H1 (cell line): ENCODE results near the gene GNS. TPM values are rescaled to one million over a fixed set of nuclear protein-coding genes. Genes with fewer than 3 reads are reported as not detected.

Experiments
- CTCF ChIA-PET: fragments of 300-600 bp; sonication (Branson Sonifier 250); formaldehyde crosslinking; loops from one replicate; lab custom pipeline; 2021; ENCODE audit not compliant: partially characterized antibody; lab: Charles Lee
- POLR2A ChIA-PET: fragments of 300-600 bp; sonication (Branson Sonifier 250); formaldehyde crosslinking; loops from one replicate; lab custom pipeline; 2021; ENCODE audit warnings: inconsistent platforms; ENCODE audit not compliant: partially characterized antibody; lab: Charles Lee
- DNase-seq, 2 experiments: peaks; one replicate each; pipeline versions ENCODE4 v3.0.0 to v3.0.0-alpha.2; 2010 to 2022; ENCODE audit warnings: low spot score in 2 of 2, low read depth in 1 of 2, mixed read lengths in 1 of 2
- FAIRE-seq: peaks from 2 replicates; lab custom pipeline; 2011; peaks lifted over from hg19 to GRCh38; lab: Jason Lieb, UNC
- H2AFZ ChIP-seq: 2 replicates; pipeline ENCODE4 v1.8.1; 2012; ENCODE audit warnings: low read length, inconsistent platforms
- H2AK5ac ChIP-seq: 2 replicates; pipeline ENCODE4 v1.6.1; 2013; ENCODE audit warnings: low read depth, low read length
- H2BK120ac ChIP-seq: replicated peaks from 2 replicates; pipeline ENCODE3; 2013; ENCODE audit warnings: low read depth, low read length, inconsistent platforms
- H2BK12ac ChIP-seq: 2 replicates; pipeline ENCODE4 v1.6.1; 2013; ENCODE audit warnings: low read depth, low read length
- H2BK15ac ChIP-seq: 2 replicates; pipeline ENCODE4 v1.6.1; 2013; ENCODE audit warnings: low read length
- H2BK20ac ChIP-seq: 2 replicates; pipeline ENCODE4 v1.6.1; 2013; ENCODE audit warnings: low read length
- H2BK5ac ChIP-seq: 2 replicates; pipeline ENCODE4 v1.6.1; 2013; ENCODE audit warnings: low read depth, low read length
- H3K14ac ChIP-seq: 2 replicates; pipeline ENCODE4 v1.6.1; 2013; ENCODE audit warnings: inconsistent platforms; ENCODE audit not compliant: insufficient read length
- H3K18ac ChIP-seq: 2 replicates; pipeline ENCODE4 v1.6.1; 2013; ENCODE audit warnings: low read length; ENCODE audit errors: extremely low read depth
- H3K23ac ChIP-seq: 2 replicates; pipeline ENCODE4 v1.6.1; 2013; ENCODE audit warnings: inconsistent platforms; ENCODE audit not compliant: insufficient read length
- H3K23me2 ChIP-seq: 2 replicates; pipeline ENCODE4 v1.6.1; 2013; ENCODE audit warnings: low read depth, low read length
- H3K27ac ChIP-seq: 2 replicates; pipeline ENCODE4 v1.6.1; 2011; ENCODE audit warnings: low read depth, low read length, inconsistent platforms
- H3K27me3 ChIP-seq, 4 experiments: replicated peaks in 1 of 4; 1 replicate in 1 of 4; 2 replicates in 3 of 4; pipeline versions ENCODE4 v1.6.1 to v1.8.1; 2011 to 2013; ENCODE audit warnings: low read length in 3 of 4, mild to moderate bottlenecking in 3 of 4, inconsistent platforms in 2 of 4, mixed read lengths in 2 of 4, moderate library complexity in 1 of 4; ENCODE audit not compliant: control insufficient read depth in 3 of 4, insufficient read depth in 3 of 4; ENCODE audit errors: extremely low read depth in 1 of 4
- H3K36me3 ChIP-seq, 4 experiments: 2 replicates each; pipeline versions ENCODE4 v1.6.1 to v1.8.1; 2011 to 2013; ENCODE audit warnings: mild to moderate bottlenecking in 4 of 4, low read length in 3 of 4, moderate library complexity in 2 of 4, control low read depth in 1 of 4, inconsistent platforms in 1 of 4; ENCODE audit not compliant: insufficient read depth in 4 of 4, control insufficient read depth in 2 of 4
- H3K4ac ChIP-seq: replicated peaks from 2 replicates; pipeline ENCODE3; 2013; ENCODE audit warnings: low read length, low read depth, mixed read lengths, inconsistent platforms; ENCODE audit not compliant: insufficient read length
- H3K4me1 ChIP-seq, 4 experiments: replicated peaks in 1 of 4; 1 replicate in 1 of 4; 2 replicates in 3 of 4; pipeline versions ENCODE4 v1.6.1 to v1.8.1; 2011 to 2013; ENCODE audit warnings: low read length in 3 of 4, inconsistent platforms in 2 of 4, mixed read lengths in 1 of 4; ENCODE audit not compliant: insufficient read depth in 4 of 4, control insufficient read depth in 3 of 4
- H3K4me2 ChIP-seq, 2 experiments: 2 replicates each; pipeline versions ENCODE4 v1.6.1 to v1.8.1; 2011 to 2013; ENCODE audit warnings: low read depth in 2 of 2, low read length in 2 of 2, control low read depth in 1 of 2, inconsistent platforms in 1 of 2, mild to moderate bottlenecking in 1 of 2; ENCODE audit not compliant: insufficient read depth in 1 of 2
- H3K4me3 ChIP-seq, 4 experiments: fragments of 200-600, 300-600 bp in 1 of 4; sonication (generic), shearing (Covaris generic), sonication (Bioruptor Twin) in 1 of 4; 2 replicates each; pipeline versions ENCODE4 v1.5.1 to v1.8.1; 2011 to 2016; ENCODE audit warnings: low read length in 4 of 4, low read depth in 3 of 4, control low read depth in 2 of 4, inconsistent platforms in 2 of 4, mild to moderate bottlenecking in 2 of 4, mixed read lengths in 1 of 4, moderate library complexity in 1 of 4; ENCODE audit not compliant: insufficient read depth in 2 of 4; ENCODE audit errors: extremely low read depth in 1 of 4
- H3K56ac ChIP-seq: replicated peaks from 2 replicates; pipeline ENCODE3; 2013; ENCODE audit warnings: low read depth, mild to moderate bottlenecking, mixed read lengths, low read length, inconsistent platforms; ENCODE audit not compliant: insufficient read length
- H3K79me1 ChIP-seq: 2 replicates; pipeline ENCODE4 v1.6.1; 2013; ENCODE audit warnings: low read depth, low read length, control low read depth
- H3K79me2 ChIP-seq, 2 experiments: 2 replicates each; pipeline versions ENCODE4 v1.6.1 to v1.8.1; 2012 to 2013; ENCODE audit warnings: low read length in 2 of 2, mild to moderate bottlenecking in 2 of 2, inconsistent platforms in 1 of 2; ENCODE audit not compliant: insufficient read depth in 2 of 2, control insufficient read depth in 1 of 2
- H3K9ac ChIP-seq, 4 experiments: replicated peaks in 1 of 4; 1 replicate in 1 of 4; 2 replicates in 3 of 4; pipeline versions ENCODE4 v1.6.1 to v1.8.1; 2011 to 2013; ENCODE audit warnings: low read depth in 3 of 4, low read length in 3 of 4, control low read depth in 2 of 4, mild to moderate bottlenecking in 2 of 4, moderate library complexity in 2 of 4, inconsistent platforms in 1 of 4; ENCODE audit errors: extremely low read depth in 1 of 4
- H3K9me3 ChIP-seq, 2 experiments: 2 replicates each; pipeline versions ENCODE4 v1.6.1 to v1.8.1; 2012 to 2013; ENCODE audit warnings: mild to moderate bottlenecking in 2 of 2, moderate library complexity in 2 of 2, control low read depth in 1 of 2, inconsistent platforms in 1 of 2, low read depth in 1 of 2, low read length in 1 of 2, mixed read lengths in 1 of 2; ENCODE audit not compliant: insufficient read depth in 2 of 2
- H4K20me1 ChIP-seq, 2 experiments: replicated peaks in 1 of 2; 2 replicates each; pipeline versions ENCODE3 to v1.8.1; 2011 to 2013; ENCODE audit warnings: inconsistent platforms in 2 of 2, low read length in 2 of 2, mild to moderate bottlenecking in 1 of 2; ENCODE audit not compliant: insufficient read depth in 2 of 2, control insufficient read depth in 1 of 2
- H4K5ac ChIP-seq: 2 replicates; pipeline ENCODE4 v1.6.1; 2013; ENCODE audit warnings: low read length, low read depth, mixed read lengths, inconsistent platforms; ENCODE audit not compliant: insufficient read length
- H4K8ac ChIP-seq: 2 replicates; pipeline ENCODE4 v1.8.0; 2013; ENCODE audit warnings: mild to moderate bottlenecking, moderate library complexity, low read length, inconsistent platforms; ENCODE audit not compliant: insufficient read depth; ENCODE audit errors: extremely low read depth
- H4K91ac ChIP-seq: replicated peaks from 2 replicates; pipeline ENCODE3; 2013; ENCODE audit warnings: low read length, mixed read lengths, inconsistent platforms; ENCODE audit not compliant: insufficient read length
- CREB1 ChIP-seq: IDR thresholded peaks from 2 replicates; pipeline ENCODE4 v1.6.1; 2012; ENCODE audit warnings: inconsistent platforms
- EP300 ChIP-seq, 2 experiments: IDR thresholded peaks; 1 replicate in 1 of 2; 2 replicates in 1 of 2; pipeline ENCODE4 v1.6.1; 2011 to 2012; ENCODE audit warnings: low read depth in 2 of 2, low read length in 2 of 2, mild to moderate bottlenecking in 2 of 2, borderline replicate concordance in 1 of 2, inconsistent platforms in 1 of 2, moderate library complexity in 1 of 2
- FOSL1 ChIP-seq: IDR thresholded peaks from 2 replicates; pipeline ENCODE4 v1.6.1; 2011; ENCODE audit warnings: mild to moderate bottlenecking, low read depth, low read length, moderate library complexity; ENCODE audit not compliant: insufficient read depth
- JUND ChIP-seq: IDR thresholded peaks from 2 replicates; pipeline ENCODE4 v1.6.1; 2011; ENCODE audit warnings: mild to moderate bottlenecking, improper control_type of control experiment, low read length
- KDM4A ChIP-seq: IDR thresholded peaks from one replicate; pipeline ENCODE4 v1.7.1; 2012; ENCODE audit warnings: low read depth, mild to moderate bottlenecking, moderate library complexity, low read length, inconsistent platforms; ENCODE audit not compliant: severe bottlenecking
- KDM5A ChIP-seq: fragments of 200-600 bp; IDR thresholded peaks from 2 replicates; pipeline ENCODE4 v1.7.1; 2012; ENCODE audit warnings: mild to moderate bottlenecking, low read length, inconsistent platforms, mixed read lengths
- MAFK ChIP-seq: IDR thresholded peaks from 2 replicates; pipeline ENCODE4 v1.6.1; 2012; ENCODE audit warnings: low read depth, mild to moderate bottlenecking, improper control_type of control experiment, low read length
- POLR2A ChIP-seq, 2 experiments: IDR thresholded peaks; 1 replicate in 1 of 2; 2 replicates in 1 of 2; pipeline ENCODE4 v1.6.1; 2011; ENCODE audit warnings: low read depth in 2 of 2, low read length in 2 of 2, mild to moderate bottlenecking in 2 of 2; ENCODE audit errors: control extremely low read depth in 1 of 2
- POU5F1 ChIP-seq: IDR thresholded peaks from 2 replicates; pipeline ENCODE4 v1.6.1; 2011; ENCODE audit warnings: low read depth, mild to moderate bottlenecking, low read length, moderate library complexity
- SP2 ChIP-seq: IDR thresholded peaks from 2 replicates; pipeline ENCODE4 v1.6.1; 2012; ENCODE audit warnings: mild to moderate bottlenecking, low read length, inconsistent platforms
- SUZ12 ChIP-seq: fragments of 200-600 bp; sonication (generic); IDR thresholded peaks from 2 replicates; pipeline ENCODE4 v1.6.1; 2012; ENCODE audit warnings: mild to moderate bottlenecking, inconsistent platforms, low read length, moderate library complexity, mixed read lengths
- YY1 ChIP-seq: IDR thresholded peaks from 2 replicates; pipeline ENCODE4 v1.6.1; 2011; ENCODE audit warnings: low read depth, mild to moderate bottlenecking, low read length
- WGBS, 2 experiments: shearing (Covaris generic) in 1 of 2; methylation state at CpG; one replicate each; pipeline versions ENCODE4 v1.1.6 to v1.1.7; 2013 to 2015; ENCODE audit warnings: low lambda C conversion rate in 2 of 2, mixed read lengths in 2 of 2, inconsistent platforms in 1 of 2, low coverage in 1 of 2, missing lambda C conversion rate in 1 of 2; ENCODE audit not compliant: insufficient replicate concordance in 2 of 2, insufficient coverage in 1 of 2, insufficient read length in 1 of 2; ENCODE audit errors: extremely low coverage in 1 of 2, missing lambda C conversion rate in 1 of 2; 5-methylcytosine and 5-hydroxymethylcytosine counted together
- polyA plus RNA-seq, 7 experiments: library from polyadenylated mRNA; depleted of rRNA in 3 of 7; stranded (reverse) in 5 of 7; unstranded in 2 of 7; fragments of >200 nt in 5 of 7; fragments of 200-250 nt in 2 of 7; gene quantifications; 1 replicate in 5 of 7; 2 replicates in 1 of 7; 4 replicates in 1 of 7; pipeline versions ENCODE4 v1.2.1 to v1.2.3, GENCODE V29; 2011 to 2013; ENCODE audit warnings: missing spikeins in 2 of 7, mixed read lengths in 2 of 7
- total RNA-seq: library from RNA; stranded (reverse); fragmentation: NEBNext Ultra II Directional; extraction: Animal tissue kit (Norgen Biotek cat#: 25700); gene quantifications from 2 replicates; pipeline ENCODE4 v1.2.1, GENCODE V29; 2021
- TF ChIP-seq, protein P1 (sequence below): IDR thresholded peaks from 2 replicates; pipeline ENCODE4 v1.6.1; 2012; ENCODE audit warnings: low read length, inconsistent platforms

Gene GNS
- total and polyA plus RNA-seq, 2 of the 8 experiments (the other 6 are each of a cell fraction or from before 2014, with no cell fraction given), result 16.0 to 28.5 TPM

DNA sequence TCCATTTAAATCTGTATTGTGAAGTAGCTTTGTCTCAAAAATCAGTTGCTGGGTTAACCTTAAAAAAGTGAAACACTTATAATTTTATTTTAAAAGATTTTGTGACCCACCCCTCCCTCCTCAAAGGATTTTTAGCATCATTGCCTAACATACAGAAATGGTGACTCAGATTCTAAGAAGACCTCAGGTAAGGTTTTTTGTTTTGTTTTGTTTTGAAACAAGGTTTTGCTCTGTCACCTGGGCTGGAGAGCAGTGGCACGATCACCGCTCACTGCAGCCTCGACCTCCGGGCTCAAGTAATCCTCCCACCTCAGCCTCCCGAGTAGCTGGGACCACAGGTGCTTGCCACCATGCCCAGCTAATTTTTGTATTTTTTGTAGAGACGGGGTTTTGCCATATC lies 74.2 kb downstream of the GNS start:
- Histone ChIP-seq H2BK20ac (no peak overlapping the region), H3K18ac (no peak overlapping the region), H2AK5ac (no peak overlapping the region), H3K36me3 (peaks cover 0 to 18% (median 8%) of the 10 kb centered on the region in 4 experiments; a peak in 3 of 8 replicates), H2BK12ac (no peak overlapping the region), H2BK120ac (no peak overlapping the region), H4K20me1 (peaks cover 4 to 9% of the 10 kb centered on the region in 2 experiments), H3K79me2 (peaks cover 0 to 53% of the 10 kb centered on the region in 2 experiments; a peak in 3 of 4 replicates), H3K79me1 (peaks cover 8% of the 10 kb centered on the region; the same call in 1 of the 2 replicates), H4K5ac (no peak overlapping the region), H3K14ac (no peak overlapping the region), H3K4me1 (peaks cover 2 to 10% (median 6%) of the 10 kb centered on the region in 4 experiments; a peak in 4 of 7 replicates), H4K91ac (no peak overlapping the region), H2AFZ (no peak overlapping the region), H3K9ac (no peak overlapping the region), H3K56ac (no peak overlapping the region), H3K4me3 (no peak overlapping the region), H3K9me3 (no peaks in the 10 kb centered on the region), H3K27me3 (no peaks in the 10 kb centered on the region), H3K27ac (no peak overlapping the region), H2BK5ac (no peak overlapping the region), H3K23ac (no peak overlapping the region), H3K4me2 (no peak overlapping the region), H3K23me2 (no peaks in the 10 kb centered on the region), H3K4ac (no peak overlapping the region), H2BK15ac (no peak overlapping the region), H4K8ac (no peak overlapping the region)
- POLR2A ChIA-PET, result no interaction called here
- FAIRE-seq (no peak), DNase-seq (no peak)
- WGBS, 2 experiments, result 95% methylated on average over 6 of the region's 6 CpGs; no CpG with 5 or more reads in 1 of the 2 experiments
- CTCF ChIA-PET, result interaction anchor here (1.1 to 2.2 kb wide), 2 partner anchors 13 to 116 kb away, joined by 3 to 6 read pairs; no protein-coding TSS in a partner anchor
- no peak for TF ChIP-seq YY1
- no peak for TF ChIP-seq KDM5A
- TF ChIP-seq SP2, result no peak
- TF ChIP-seq, protein P1, sequence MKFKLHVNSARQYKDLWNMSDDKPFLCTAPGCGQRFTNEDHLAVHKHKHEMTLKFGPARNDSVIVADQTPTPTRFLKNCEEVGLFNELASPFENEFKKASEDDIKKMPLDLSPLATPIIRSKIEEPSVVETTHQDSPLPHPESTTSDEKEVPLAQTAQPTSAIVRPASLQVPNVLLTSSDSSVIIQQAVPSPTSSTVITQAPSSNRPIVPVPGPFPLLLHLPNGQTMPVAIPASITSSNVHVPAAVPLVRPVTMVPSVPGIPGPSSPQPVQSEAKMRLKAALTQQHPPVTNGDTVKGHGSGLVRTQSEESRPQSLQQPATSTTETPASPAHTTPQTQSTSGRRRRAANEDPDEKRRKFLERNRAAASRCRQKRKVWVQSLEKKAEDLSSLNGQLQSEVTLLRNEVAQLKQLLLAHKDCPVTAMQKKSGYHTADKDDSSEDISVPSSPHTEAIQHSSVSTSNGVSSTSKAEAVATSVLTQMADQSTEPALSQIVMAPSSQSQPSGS, result no peak
- TF ChIP-seq CREB1, result no peak
- no peak for TF ChIP-seq FOSL1
- TF ChIP-seq EP300 (IDR thresholded peaks at IDR 0.05; ENCODE audit: borderline replicate concordance in 1 of 2, low read depth in 2 of 2, low read length in 2 of 2), result no peak
- no peak for TF ChIP-seq KDM4A
- no peak for TF ChIP-seq SUZ12
- TF ChIP-seq JUND, result no peak
- no peak for TF ChIP-seq MAFK
- no peak for TF ChIP-seq POU5F1
- no peak for TF ChIP-seq POLR2A (IDR thresholded peaks at IDR 0.05; ENCODE audit: control extremely low read depth in 1 of 2, low read depth in 2 of 2, low read length in 2 of 2)
